K562 (cell line): Measurements from ENCODE around the gene MICAL2. TPM values are rescaled to one million over a fixed set of nuclear protein-coding genes. Genes with fewer than 3 reads are reported as not detected.

Source experiments
- ATAC-seq: fragments of 200-7000 bp; cut with Tn5 transposase; 3 replicates; pipeline ENCODE4 v1.9.1; 2020; ENCODE audit warnings: moderate library complexity
- BruUV-seq: library from RNA; stranded (reverse); fragments of 400-500 nt; replicated peaks from 2 replicates; lab custom pipeline; 2021; lab: Mats Ljungman, UMichigan
- CTCF ChIA-PET: fragments of 300-600 bp; formaldehyde crosslinking; extraction: SDS; loops from one replicate; lab custom pipeline; 2021; ENCODE audit warnings: low intra/inter-chr PET ratio; lab: Yijun Ruan, JAX
- POLR2A ChIA-PET: fragments of 300-600, 350-650 bp; sonication (Branson Sonifier 250); formaldehyde crosslinking; extraction: SDS; loops from one replicate; lab custom pipeline; 2021; ENCODE audit warnings: antibody characterized with exemption, inconsistent platforms; lab: Yijun Ruan, JAX
- DNase-seq, 4 experiments: peaks; one replicate each; pipeline versions ENCODE4 v3.0.0 to v3.0.0-alpha.2; 2011 to 2018; ENCODE audit warnings: low spot score in 3 of 4, mixed read lengths in 3 of 4; ENCODE audit errors: extremely low read depth in 1 of 4
- FAIRE-seq: peaks from 2 replicates; lab custom pipeline; 2011; peaks lifted over from hg19 to GRCh38; lab: Jason Lieb, UNC
- H2AFZ ChIP-seq: 2 replicates; pipeline ENCODE4 v1.6.0; 2011; ENCODE audit warnings: low read depth, low read length, control low read depth, inconsistent platforms
- H3K27ac ChIP-seq: fragments of 200-600 bp; 3 replicates; pipeline ENCODE4 v1.8.0; 2011; ENCODE audit warnings: low read depth, mild to moderate bottlenecking, control low read depth, inconsistent platforms, low read length, moderate library complexity, mixed read lengths; ENCODE audit errors: extremely low read depth
- H3K27me3 ChIP-seq, 2 experiments: fragments of 300-600 bp in 1 of 2; 2 replicates in 1 of 2; 3 replicates in 1 of 2; pipeline versions ENCODE4 v1.6.0 to v1.8.0; 2011; ENCODE audit warnings: inconsistent platforms in 2 of 2, low read length in 2 of 2, mild to moderate bottlenecking in 1 of 2, mixed read lengths in 1 of 2, moderate library complexity in 1 of 2; ENCODE audit not compliant: control insufficient read depth in 2 of 2, insufficient read depth in 2 of 2
- H3K36me3 ChIP-seq: fragments of 300-600 bp; 3 replicates; pipeline ENCODE4 v1.8.0; 2011; ENCODE audit warnings: mild to moderate bottlenecking, low read length, inconsistent platforms; ENCODE audit not compliant: control insufficient read depth, insufficient read depth
- H3K4me1 ChIP-seq, 2 experiments: fragments of 200-600 bp in 1 of 2; replicated peaks in 1 of 2; 2 replicates in 1 of 2; 3 replicates in 1 of 2; pipeline versions ENCODE4 v1.5.1 to v1.8.0; 2011; ENCODE audit warnings: inconsistent platforms in 2 of 2, low read length in 2 of 2, mild to moderate bottlenecking in 1 of 2, mixed read lengths in 1 of 2, moderate library complexity in 1 of 2; ENCODE audit not compliant: control insufficient read depth in 2 of 2, insufficient read depth in 2 of 2
- H3K4me2 ChIP-seq: 2 replicates; pipeline ENCODE4 v1.6.1; 2011; ENCODE audit warnings: low read length, control low read depth, inconsistent platforms, mixed read lengths; ENCODE audit not compliant: insufficient read depth
- H3K4me3 ChIP-seq: fragments of 200-600 bp; sonication (generic), shearing (Covaris generic); 2 replicates; pipeline ENCODE4 v1.5.1; 2016; ENCODE audit warnings: control low read depth, inconsistent platforms
- H3K79me2 ChIP-seq: fragments of 200-600 bp; 3 replicates; pipeline ENCODE4 v1.8.0; 2011; ENCODE audit warnings: low read length, inconsistent platforms; ENCODE audit not compliant: control insufficient read depth, insufficient read depth
- H3K9ac ChIP-seq, 2 experiments: 2 replicates each; pipeline versions ENCODE4 v1.6.0 to v1.6.1; 2011; ENCODE audit warnings: low read depth in 2 of 2, low read length in 2 of 2, control low read depth in 1 of 2, inconsistent platforms in 1 of 2, mild to moderate bottlenecking in 1 of 2, mixed read lengths in 1 of 2; ENCODE audit not compliant: insufficient read depth in 1 of 2
- H3K9me1 ChIP-seq: one replicate; pipeline ENCODE4 v1.6.0; 2011; ENCODE audit warnings: inconsistent platforms, mild to moderate bottlenecking, low read length, moderate library complexity; ENCODE audit not compliant: control insufficient read depth, insufficient read depth
- H3K9me3 ChIP-seq: replicated peaks from 2 replicates; pipeline ENCODE4 v1.5.1; 2011; ENCODE audit warnings: low read depth, low read length, inconsistent platforms; ENCODE audit not compliant: control insufficient read depth, insufficient read depth
- H4K20me1 ChIP-seq: replicated peaks from 2 replicates; pipeline ENCODE4 v1.6.1; 2011; ENCODE audit warnings: low read length, inconsistent platforms, mixed read lengths; ENCODE audit not compliant: control insufficient read depth, insufficient read depth
- ARID1B ChIP-seq: fragments of 450-650 bp; IDR thresholded peaks from 2 replicates; pipeline ENCODE4 v1.6.1; 2016; ENCODE audit warnings: antibody characterized with exemption, mild to moderate bottlenecking, inconsistent platforms
- EWSR1 ChIP-seq: fragments of 450-650 bp; IDR thresholded peaks from 2 replicates; pipeline ENCODE4 v1.6.1; 2018; ENCODE audit warnings: borderline replicate concordance, mild to moderate bottlenecking, low read depth, moderate library complexity; ENCODE audit not compliant: partially characterized antibody
- FOXK1 ChIP-seq: sonication (generic); formaldehyde crosslinking; IDR thresholded peaks from 2 replicates; pipeline ENCODE4 v1.8.0; 2022; ENCODE audit warnings: missing genetic modification reagents, mild to moderate bottlenecking, borderline replicate concordance
- KLF13 ChIP-seq: fragments of 450-650 bp; IDR thresholded peaks from 2 replicates; pipeline ENCODE4 v1.6.1; 2016; ENCODE audit warnings: missing genetic modification characterization, low read depth, mild to moderate bottlenecking, missing compliant biosample characterization, moderate library complexity, borderline replicate concordance
- MNT ChIP-seq, 2 experiments: fragments of 450-650 bp; conservative IDR thresholded peaks; 2 replicates each; pipeline ENCODE4 v1.6.1; 2017; ENCODE audit warnings: mild to moderate bottlenecking in 2 of 2, moderate library complexity in 2 of 2
- PHB2 ChIP-seq: fragments of 450-650 bp; IDR thresholded peaks from 2 replicates; pipeline ENCODE4 v1.6.1; 2017; ENCODE audit warnings: low read depth
- SAFB2 ChIP-seq: fragments of 200-400 bp; formaldehyde crosslinking; IDR thresholded peaks from 2 replicates; pipeline ENCODE4 v1.6.1; 2018; ENCODE audit warnings: borderline replicate concordance, low read length, low read depth, moderate library complexity; ENCODE audit not compliant: severe bottlenecking
- SMARCA4 ChIP-seq: fragments of 450-650 bp; IDR thresholded peaks from 2 replicates; pipeline ENCODE4 v1.6.1; 2016
- SNAPC5 ChIP-seq: fragments of 250-450 bp; sonication (Bioruptor Pico); IDR thresholded peaks from 2 replicates; pipeline ENCODE4 v1.8.0; 2021; ENCODE audit warnings: moderate library complexity, mild to moderate bottlenecking, inconsistent platforms
- VEZF1 ChIP-seq: fragments of 200-800 bp; sonication (Bioruptor generic); IDR thresholded peaks from 2 replicates; pipeline ENCODE4 v1.6.1; 2017; ENCODE audit warnings: missing genetic modification characterization, missing compliant biosample characterization
- ZFP1 ChIP-seq: fragments of 450-650 bp; formaldehyde crosslinking; IDR thresholded peaks from 2 replicates; pipeline ENCODE4 v1.4.0; 2020; ENCODE audit warnings: mild to moderate bottlenecking, mixed read lengths
- WGBS: fragments of 100-300 bp; shearing (Covaris generic); methylation state at CpG from one replicate; pipeline ENCODE4 v1.1.6; 2016; ENCODE audit warnings: low coverage, mixed read lengths; ENCODE audit not compliant: insufficient coverage; ENCODE audit errors: missing lambda C conversion rate; 5-methylcytosine and 5-hydroxymethylcytosine counted together
- in situ Hi-C: fragments of 300-500 bp; cut with MboI; formaldehyde crosslinking; loops from 4 replicates; pipeline ENCODE4 v1.15.0; 2018; ENCODE audit warnings: inconsistent platforms, mixed read lengths
- intact Hi-C: fragments of 100-400 bp; cut with micrococcal nuclease; formaldehyde crosslinking; loops from 2 replicates; pipeline ENCODE4 v1.14.2; 2022
- polyA plus RNA-seq, 8 experiments: library from polyadenylated mRNA; depleted of rRNA in 4 of 8; stranded (reverse) in 5 of 8; unstranded in 3 of 8; fragments of >200 nt; fragmentation: Nextera tagmentation in 2 of 8; fragmentation: Illumina TruSeq in 1 of 8; extraction: Ambion mirVana in 2 of 8; extraction: Trizol in 1 of 8; gene quantifications; 2 replicates each; pipeline versions ENCODE4 v1.2.1 to v1.2.3, GENCODE V29; 2011 to 2014; ENCODE audit warnings: inconsistent platforms in 1 of 8, missing spikeins in 1 of 8
- total RNA-seq, 7 experiments: library from RNA; depleted of rRNA in 6 of 7; stranded (reverse); fragments of >200 nt in 6 of 7; fragmentation: Illumina TruSeq in 2 of 7; extraction: Trizol in 2 of 7; gene quantifications; 2 replicates each; pipeline versions ENCODE4 v1.2.1 to v1.2.3, GENCODE V29; 2011 to 2021; ENCODE audit warnings: low replicate concordance in 1 of 7

Gene MICAL2
- total and polyA plus RNA-seq, 9 of the 15 experiments (the other 6 are each of a cell fraction or from before 2014, with no cell fraction given), result 4.7 to 64.2 (median 33.6) TPM

GRCh38 chr11:12099132-12099873 is 11.1 kb upstream of the MICAL2 start (continued):
- TF ChIP-seq VEZF1 (CRISPR knock-in tag) (peak; percentile 58; the same call in 1 of the 2 replicates), SMARCA4 (peak; percentile 20; the same call in 1 of the 2 replicates), SAFB2 (no peak), ARID1B (peak; percentile 45; the same call in 1 of the 2 replicates)

GRCh38 chr11:12100429-12100828 is 10.0 kb upstream of the MICAL2 start:
- intact Hi-C loops, result no loop called here
- H4K20me1 ChIP-seq, result no peaks in the 10 kb centered on the region
- FAIRE-seq (no peak), ATAC-seq (no peak), DNase-seq (no peak)
- no peak overlapping the region for H3K4me2 ChIP-seq
- no peaks in the 10 kb centered on the region for H3K36me3 ChIP-seq
- ChIA-PET POLR2A (interaction anchor here (0.7 to 1.6 kb wide), 4 partner anchors 9 to 126 kb away, joined by 3 read pairs; no protein-coding TSS in a partner anchor), CTCF (no interaction called here)
- TF ChIP-seq ZFP1 (CRISPR knock-in tag) (no peak), SNAPC5 (no peak), PHB2 (no peak), MNT (conservative IDR thresholded peaks at IDR 0.05) (no peak), KLF13 (tag) (no peak), FOXK1 (CRISPR knock-in tag) (no peak), EWSR1 (no peak)
- H3K9me1 ChIP-seq, result no peaks in the 10 kb centered on the region
- H3K9ac ChIP-seq, result no peak overlapping the region
- in situ Hi-C loops, result no loop called here
- H3K27me3 ChIP-seq, result no peaks in the 10 kb centered on the region
- no TSS peak for BruUV-seq
- H3K9me3 ChIP-seq, result no peaks in the 10 kb centered on the region
- 52% methylated on average over 8 of the region's 8 CpGs for WGBS
- H3K4me3 ChIP-seq, result no peak overlapping the region
- no peaks in the 10 kb centered on the region for H3K79me2 ChIP-seq
- H3K4me1 ChIP-seq, result peaks cover 9 to 12% of the 10 kb centered on the region in 2 experiments; a peak in 4 of 5 replicates
- H3K27ac ChIP-seq, result no peak overlapping the region
- no peak overlapping the region for H2AFZ ChIP-seq
